ENCODE data around the gene PPM1M.

The PPM1M gene

DNA sequence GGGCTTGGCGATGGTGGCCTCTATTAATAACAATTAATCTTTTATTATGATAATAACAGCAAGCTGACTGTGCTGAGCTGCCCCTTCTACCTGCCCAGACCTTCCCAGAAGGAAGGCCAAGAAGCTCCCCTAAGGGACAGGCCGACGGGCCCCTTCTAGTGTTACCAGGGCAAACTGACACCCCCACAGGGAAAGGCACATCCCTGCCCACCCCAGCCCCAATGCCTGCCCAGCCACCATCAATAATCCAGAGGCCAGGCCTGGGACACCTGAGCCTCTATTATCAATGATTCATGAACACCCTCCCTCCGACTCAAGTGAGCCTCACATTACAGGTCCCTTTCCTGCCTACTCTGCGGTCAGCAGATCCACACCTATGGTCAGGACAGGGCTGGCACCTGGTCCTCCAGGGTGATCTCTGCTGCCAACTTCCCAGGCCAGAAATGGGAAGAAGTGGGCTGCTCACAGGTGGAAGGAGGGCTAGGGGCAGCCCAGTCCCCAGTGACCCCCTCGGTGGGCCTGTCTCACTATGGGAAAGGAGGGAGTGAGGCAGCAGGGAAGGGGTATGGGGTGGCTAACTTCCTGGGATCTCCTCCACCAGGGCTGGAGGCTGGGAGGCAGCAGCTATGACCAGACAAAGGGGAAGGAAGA, 8.4 kb upstream of the PPM1M start:
- TF ChIP-seq, protein P1, sequence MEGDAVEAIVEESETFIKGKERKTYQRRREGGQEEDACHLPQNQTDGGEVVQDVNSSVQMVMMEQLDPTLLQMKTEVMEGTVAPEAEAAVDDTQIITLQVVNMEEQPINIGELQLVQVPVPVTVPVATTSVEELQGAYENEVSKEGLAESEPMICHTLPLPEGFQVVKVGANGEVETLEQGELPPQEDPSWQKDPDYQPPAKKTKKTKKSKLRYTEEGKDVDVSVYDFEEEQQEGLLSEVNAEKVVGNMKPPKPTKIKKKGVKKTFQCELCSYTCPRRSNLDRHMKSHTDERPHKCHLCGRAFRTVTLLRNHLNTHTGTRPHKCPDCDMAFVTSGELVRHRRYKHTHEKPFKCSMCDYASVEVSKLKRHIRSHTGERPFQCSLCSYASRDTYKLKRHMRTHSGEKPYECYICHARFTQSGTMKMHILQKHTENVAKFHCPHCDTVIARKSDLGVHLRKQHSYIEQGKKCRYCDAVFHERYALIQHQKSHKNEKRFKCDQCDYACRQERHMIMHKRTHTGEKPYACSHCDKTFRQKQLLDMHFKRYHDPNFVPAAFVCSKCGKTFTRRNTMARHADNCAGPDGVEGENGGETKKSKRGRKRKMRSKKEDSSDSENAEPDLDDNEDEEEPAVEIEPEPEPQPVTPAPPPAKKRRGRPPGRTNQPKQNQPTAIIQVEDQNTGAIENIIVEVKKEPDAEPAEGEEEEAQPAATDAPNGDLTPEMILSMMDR (IDR thresholded peaks at IDR 0.05), result no peak
- H3K4me1 ChIP-seq (ENCODE audit: control insufficient read depth in 1 of 2, insufficient read depth in 1 of 2, low read depth in 1 of 2, low read length in 1 of 2), result peaks cover 57 to 65% of the 10 kb centered on the region in 2 experiments
- peaks cover 38% of the 10 kb centered on the region for H3K36me3 ChIP-seq
- H3K9me3 ChIP-seq, result no peaks in the 10 kb centered on the region
- peak overlapping the region; percentile 97 for H3K27ac ChIP-seq
- H3K27me3 ChIP-seq, result no peaks in the 10 kb centered on the region
- peak overlapping the region; percentile 93 to 100 for H3K4me3 ChIP-seq (ENCODE audit: low read depth in 1 of 2, low read length in 1 of 2)

DNA sequence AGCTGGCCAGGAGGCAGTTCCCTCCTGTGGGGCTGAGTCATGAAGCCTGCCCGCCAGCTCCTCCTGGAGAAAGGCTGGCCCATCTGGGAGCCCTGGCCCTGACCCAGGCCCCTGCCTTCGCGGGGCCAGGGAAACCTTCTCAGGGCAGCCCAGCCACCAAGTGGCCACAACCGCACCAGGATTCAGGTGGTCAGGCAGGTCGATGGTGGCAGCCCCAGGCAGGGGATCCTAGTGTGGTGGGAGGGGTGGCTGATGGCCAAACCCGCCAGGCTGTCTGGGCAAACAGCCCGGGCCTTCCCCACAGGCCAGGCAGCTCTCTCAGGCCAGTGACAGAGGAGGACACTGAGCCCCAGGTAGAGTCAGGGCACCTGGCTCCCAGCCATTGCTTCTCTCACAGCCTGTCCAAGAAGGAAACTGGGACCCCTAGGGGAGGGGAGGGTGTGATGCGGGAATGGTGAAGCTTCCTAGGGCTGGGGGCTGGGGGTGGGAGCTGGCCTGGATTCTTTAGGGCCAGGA, 7.8 kb upstream of the PPM1M start:
- Histone ChIP-seq H3K9me3 (no peaks in the 10 kb centered on the region), H3K4me1 (ENCODE audit: control insufficient read depth in 1 of 2, insufficient read depth in 1 of 2, low read depth in 1 of 2, low read length in 1 of 2) (peaks cover 53 to 60% of the 10 kb centered on the region in 2 experiments), H3K4me3 (ENCODE audit: low read depth in 1 of 2, low read length in 1 of 2) (peak overlapping the region; percentile 93 to 100), H3K36me3 (peaks cover 33% of the 10 kb centered on the region), H3K27ac (peak overlapping the region; percentile 97), H3K27me3 (no peaks in the 10 kb centered on the region)
- TF ChIP-seq, protein P1 (IDR thresholded peaks at IDR 0.05), result no peak

DNA sequence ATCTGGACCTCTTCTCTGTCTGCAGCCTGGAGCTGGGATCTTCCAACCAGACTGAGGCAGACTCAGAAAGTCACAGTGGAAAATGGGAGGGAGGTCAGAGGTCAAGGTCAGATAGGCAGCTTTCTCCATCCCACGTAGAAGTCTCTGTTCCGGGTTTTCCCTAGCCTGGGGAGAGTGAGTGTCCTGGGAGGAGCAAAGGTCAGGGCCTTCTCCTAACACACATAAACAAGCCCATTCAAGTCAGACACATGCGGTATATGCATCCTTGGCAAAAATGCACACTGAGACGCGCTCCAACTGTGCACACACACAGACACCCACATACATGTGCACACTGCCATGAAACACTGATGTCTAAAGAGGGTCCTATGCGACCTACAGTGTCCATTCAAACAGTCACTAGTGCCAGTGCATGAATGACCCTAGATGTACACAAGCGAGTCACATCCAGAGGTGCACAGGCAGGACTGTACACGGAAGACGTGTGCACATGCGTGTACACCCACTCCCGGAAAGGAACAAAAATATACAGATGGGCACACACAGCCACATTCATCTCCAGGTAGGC, 7.3 kb upstream of the PPM1M start:
- TF ChIP-seq, protein P1 (IDR thresholded peaks at IDR 0.05), result no peak
- Histone ChIP-seq H3K4me1 (ENCODE audit: control insufficient read depth in 1 of 2, insufficient read depth in 1 of 2, low read depth in 1 of 2, low read length in 1 of 2) (peaks cover 48 to 61% of the 10 kb centered on the region in 2 experiments), H3K4me3 (ENCODE audit: low read depth in 1 of 2, low read length in 1 of 2) (peak overlapping the region; percentile 93 to 100), H3K27ac (peak overlapping the region; percentile 97), H3K27me3 (no peaks in the 10 kb centered on the region), H3K9me3 (no peaks in the 10 kb centered on the region), H3K36me3 (peaks cover 27% of the 10 kb centered on the region)

DNA sequence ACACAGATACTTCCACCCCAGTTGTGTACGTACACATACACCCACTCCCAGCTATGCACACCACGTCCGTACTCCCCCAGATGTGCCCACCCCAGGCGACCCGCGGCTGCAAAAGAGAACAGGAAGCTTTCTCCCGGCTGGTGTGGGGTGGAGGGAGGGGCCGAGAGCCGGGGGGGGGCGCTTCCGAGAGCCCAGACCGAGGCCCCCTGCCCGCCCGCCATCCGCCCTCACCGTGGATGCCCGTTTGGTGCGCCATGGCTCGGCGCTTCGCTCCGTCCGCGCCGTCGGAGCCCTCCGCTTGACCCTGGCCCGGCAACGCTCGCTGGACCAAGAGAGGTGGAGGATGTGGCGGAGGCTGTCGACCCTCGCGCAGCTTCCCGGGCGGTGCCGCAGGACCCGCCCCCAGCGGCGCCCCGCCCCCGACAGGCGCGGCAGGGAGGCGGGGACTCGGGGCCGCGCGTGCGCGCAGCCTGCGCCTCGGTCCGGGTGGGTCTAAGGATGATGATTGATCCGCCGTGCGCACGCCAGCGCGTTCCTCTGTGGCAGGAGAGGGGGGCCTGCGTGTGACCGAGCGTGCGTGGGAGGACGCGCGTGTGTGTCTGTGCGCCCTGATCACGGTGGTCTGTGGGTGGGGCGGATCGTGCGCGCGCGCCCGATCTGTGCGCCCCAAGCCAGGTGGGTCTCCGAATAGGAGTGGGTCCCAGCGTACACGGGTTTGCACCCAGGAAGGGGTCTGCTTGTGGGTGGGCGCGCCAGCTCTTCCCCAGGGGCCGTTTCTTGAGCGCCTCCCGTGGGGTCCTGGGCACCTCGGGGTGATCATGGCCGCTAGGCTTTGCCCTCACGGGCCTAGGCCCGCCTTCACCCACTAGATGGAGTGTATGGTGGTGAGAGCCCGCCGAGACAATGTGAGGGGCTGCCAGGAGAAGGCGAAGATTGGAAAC, 6.5 kb upstream of the PPM1M start, which contains the start of gene TWF2:
Gene TWF2 (minus strand): TSS at position 398 of the 941 bp plus-strand sequence. CDS start 142 bp downstream, at position 256.
- Histone ChIP-seq H3K36me3 (peaks cover 19% of the 10 kb centered on the region), H3K4me3 (ENCODE audit: low read depth in 1 of 2, low read length in 1 of 2) (peak within 1 kb of the TSS; percentile 93 to 100), H3K27me3 (no peaks in the 10 kb centered on the region), H3K4me1 (ENCODE audit: control insufficient read depth in 1 of 2, insufficient read depth in 1 of 2, low read depth in 1 of 2, low read length in 1 of 2) (peaks cover 53 to 69% of the 10 kb centered on the region in 2 experiments), H3K27ac (peak within 1 kb of the TSS; percentile 97), H3K9me3 (no peaks in the 10 kb centered on the region)
- TF ChIP-seq, protein P1 (IDR thresholded peaks at IDR 0.05), result peak; percentile 49

Measured in neutrophil (primary cell).